GM12874 (cell line): Measurements from ENCODE around the gene CFAP97D1.

Experiments used
- CTCF ChIP-seq: IDR thresholded peaks from 2 replicates; pipeline ENCODE4 v1.5.1; 2011; ENCODE audit warnings: low read depth, mild to moderate bottlenecking, control low read depth, low read length, moderate library complexity; ENCODE audit not compliant: insufficient read depth

Gene CFAP97D1

DNA sequence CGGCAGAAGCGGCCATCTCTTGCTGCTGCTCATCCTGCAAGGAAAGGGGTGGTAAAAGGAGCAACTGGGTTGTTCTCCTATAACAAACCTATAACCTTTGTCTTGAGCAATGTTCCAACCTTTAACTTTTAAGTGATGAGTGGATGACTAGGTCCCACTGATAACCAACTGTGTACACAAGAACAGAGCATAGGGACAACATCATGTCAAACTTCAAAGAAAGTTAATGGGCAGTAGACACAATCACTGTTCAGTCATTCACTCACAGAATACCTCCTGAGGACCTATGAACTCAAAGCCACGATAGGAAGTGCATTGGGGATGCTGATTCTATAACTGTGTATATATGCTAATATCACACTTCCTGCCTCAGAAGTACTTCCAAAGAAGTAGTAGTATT is 21.6 kb downstream of the CFAP97D1 start:
- TF ChIP-seq CTCF: no peak

DNA sequence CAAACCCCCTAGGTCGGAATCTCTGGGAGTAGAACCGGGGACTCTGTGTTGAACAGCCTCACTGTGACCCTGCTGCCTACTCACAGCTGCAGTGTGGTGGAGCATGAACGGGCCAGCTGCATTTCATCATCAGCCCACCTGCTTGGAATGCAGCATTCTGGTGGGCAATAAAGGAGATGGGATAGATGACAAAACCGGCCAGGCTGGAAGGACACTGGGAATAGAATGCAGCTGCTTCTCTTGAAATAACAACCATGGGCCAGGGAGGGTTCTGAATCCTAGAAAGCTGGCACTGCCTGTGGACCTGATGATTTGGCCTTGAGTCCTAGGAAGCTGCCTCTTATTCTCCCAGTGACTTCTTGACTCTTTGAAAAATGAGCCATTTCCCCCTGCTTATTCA is 23.5 kb downstream of the CFAP97D1 start:
- no peak for TF ChIP-seq CTCF

DNA sequence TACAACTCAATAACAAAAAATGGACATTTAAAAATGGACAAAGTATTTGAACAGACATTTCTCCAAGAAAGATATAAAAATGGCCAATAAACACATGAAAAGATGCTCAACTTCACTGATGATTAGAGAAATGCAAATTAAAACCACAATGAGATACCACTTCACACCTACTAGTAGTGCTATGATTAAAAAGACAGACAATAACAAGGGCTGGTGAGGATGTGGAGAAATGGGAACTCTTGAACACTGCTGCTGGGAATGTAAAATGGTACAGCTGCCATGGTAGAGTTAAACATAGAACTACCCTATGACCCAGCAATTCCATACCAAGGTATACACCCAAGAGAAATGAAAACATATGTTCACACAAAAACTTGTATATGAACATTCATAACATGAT is 24.9 kb downstream of the CFAP97D1 start:
- TF ChIP-seq CTCF: no peak

GRCh38 chr17:43808076-43808475 is 27.8 kb downstream of the CFAP97D1 start:
- no peak for TF ChIP-seq CTCF

- TF ChIP-seq CTCF: no peak
Measured at GRCh38 chr17:43809121-43809520, 28.9 kb downstream of the CFAP97D1 start.

- TF ChIP-seq CTCF: no peak
Measured at GRCh38 chr17:43810226-43810715, 30.0 kb downstream of the CFAP97D1 start.

DNA sequence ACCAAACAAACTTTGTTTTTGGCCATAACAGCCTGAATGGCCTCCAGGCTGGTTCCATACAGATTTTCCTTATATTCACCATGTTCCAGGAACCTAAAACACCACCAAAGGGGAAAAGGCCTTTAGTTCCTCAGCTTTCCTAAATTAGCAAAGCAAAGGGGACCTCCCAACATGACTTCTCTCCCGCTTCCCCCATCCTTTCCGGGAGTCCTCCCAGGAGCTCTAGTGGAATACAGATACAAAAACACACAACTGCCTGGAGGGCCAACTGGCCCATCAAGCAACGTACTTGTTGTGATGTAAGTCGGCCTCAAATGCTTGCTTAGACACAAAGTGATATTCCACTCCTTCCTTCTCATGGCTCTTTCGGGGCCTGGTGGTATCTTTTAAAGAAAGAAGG is 30.6 kb downstream of the CFAP97D1 start:
- TF ChIP-seq CTCF: no peak
